Peyer's patch (tissue), 4 donors: ENCODE measurements around the gene MRPS11. TPM values are rescaled to one million over a fixed set of nuclear protein-coding genes. Genes with fewer than 3 reads are reported as not detected.

Source experiments
- DNase-seq, 3 donors: peaks; one replicate each; pipeline ENCODE4 v3.0.0-alpha.2; 2017 to 2019
- H3K27ac ChIP-seq, 4 donors: fragments of 200-600 bp; sonication (generic); one replicate each; pipeline ENCODE4 v1.5.1; 2016 to 2019
- H3K27me3 ChIP-seq, 2 donors: fragments of 200-600 bp; sonication (generic); one replicate each; pipeline ENCODE4 v1.5.1; 2019
- H3K36me3 ChIP-seq, 3 donors: fragments of 200-600 bp; sonication (generic); one replicate each; pipeline ENCODE4 v1.5.1; 2016 to 2019
- H3K4me1 ChIP-seq, 4 donors: fragments of 200-600 bp; sonication (generic); one replicate each; pipeline ENCODE4 v1.5.1; 2016 to 2019
- H3K4me3 ChIP-seq, 4 donors: fragments of 200-600 bp; sonication (generic); 1 replicate in 3 of 4; 2 replicates in 1 of 4; pipeline ENCODE4 v1.5.1; 2016 to 2019; ENCODE audit warnings: mild to moderate bottlenecking in 1 of 4
- H3K9me3 ChIP-seq, 4 donors: fragments of 200-600 bp; sonication (generic); one replicate each; pipeline ENCODE4 v1.5.1; 2016 to 2019; ENCODE audit warnings: mild to moderate bottlenecking in 1 of 4
- POLR2A ChIP-seq, 2 donors: fragments of 450-650 bp; IDR thresholded peaks; one replicate each; pipeline ENCODE4 v1.5.1; 2017; ENCODE audit warnings: antibody characterized with exemption in 2 of 2, mild to moderate bottlenecking in 2 of 2, moderate library complexity in 2 of 2
- total RNA-seq, 4 donors: library from RNA; depleted of rRNA; stranded (reverse); fragments of >200 nt; gene quantifications; one replicate each; pipeline ENCODE4 v1.1.0, GENCODE V29; 2016
- TF ChIP-seq, protein P1 (sequence below), 6 experiments: fragments of 450-650 bp in 4 of 6; fragments of 200-600 bp in 2 of 6; sonication (generic) in 1 of 6; IDR thresholded peaks; one replicate each; pipeline ENCODE4 v1.5.1; 2017 to 2019; ENCODE audit warnings: antibody characterized with exemption in 6 of 6, mild to moderate bottlenecking in 3 of 6, moderate library complexity in 1 of 6

Gene MRPS11
- total RNA-seq, 4 donors from 2014 or later, result 20.7 to 42.9 (median 35.3) TPM

DNA sequence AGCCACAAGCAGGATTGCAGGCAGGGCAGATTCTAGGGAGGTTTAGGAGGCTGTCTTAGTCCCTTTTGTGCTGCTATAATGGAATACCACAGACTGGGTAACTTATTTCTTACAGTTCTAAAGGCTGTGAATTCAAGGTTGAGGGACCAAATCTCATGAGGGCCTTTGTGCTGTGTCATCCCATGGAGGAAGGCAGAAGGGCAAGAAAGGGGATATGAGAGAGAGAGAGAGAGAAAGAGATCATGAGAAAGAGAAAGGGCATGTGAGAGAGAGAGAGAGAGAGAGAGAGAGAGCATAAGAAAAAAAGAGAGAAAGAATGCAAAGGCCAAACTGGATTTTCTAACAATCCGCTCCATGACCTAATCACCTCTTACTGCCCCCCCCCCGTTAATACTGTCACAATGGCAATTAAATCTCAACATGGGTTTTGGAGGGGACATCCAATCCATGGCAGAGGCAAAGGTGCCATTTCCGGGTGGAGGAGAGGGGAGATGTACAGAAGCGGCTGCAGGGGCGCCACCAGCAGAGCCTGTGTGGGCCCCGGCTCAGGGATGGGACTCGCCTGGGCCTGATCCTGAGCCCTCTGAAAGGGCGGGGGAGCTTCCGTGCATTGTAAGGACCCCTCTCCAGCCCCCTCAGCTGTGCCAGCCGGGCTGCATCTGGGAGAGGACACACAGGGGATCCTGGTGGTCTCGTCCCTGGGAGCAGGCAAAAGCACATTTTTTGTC, 20.5 kb downstream of the MRPS11 start:
- no peaks in the 10 kb centered on the region for H3K4me1 ChIP-seq
- H3K27ac ChIP-seq, result no peak overlapping the region
- H3K4me3 ChIP-seq, result no peak overlapping the region
- no peaks in the 10 kb centered on the region for H3K27me3 ChIP-seq
- H3K9me3 ChIP-seq, result no peaks in the 10 kb centered on the region
- no peak for TF ChIP-seq POLR2A (IDR thresholded peaks at IDR 0.05)
- TF ChIP-seq, protein P1, sequence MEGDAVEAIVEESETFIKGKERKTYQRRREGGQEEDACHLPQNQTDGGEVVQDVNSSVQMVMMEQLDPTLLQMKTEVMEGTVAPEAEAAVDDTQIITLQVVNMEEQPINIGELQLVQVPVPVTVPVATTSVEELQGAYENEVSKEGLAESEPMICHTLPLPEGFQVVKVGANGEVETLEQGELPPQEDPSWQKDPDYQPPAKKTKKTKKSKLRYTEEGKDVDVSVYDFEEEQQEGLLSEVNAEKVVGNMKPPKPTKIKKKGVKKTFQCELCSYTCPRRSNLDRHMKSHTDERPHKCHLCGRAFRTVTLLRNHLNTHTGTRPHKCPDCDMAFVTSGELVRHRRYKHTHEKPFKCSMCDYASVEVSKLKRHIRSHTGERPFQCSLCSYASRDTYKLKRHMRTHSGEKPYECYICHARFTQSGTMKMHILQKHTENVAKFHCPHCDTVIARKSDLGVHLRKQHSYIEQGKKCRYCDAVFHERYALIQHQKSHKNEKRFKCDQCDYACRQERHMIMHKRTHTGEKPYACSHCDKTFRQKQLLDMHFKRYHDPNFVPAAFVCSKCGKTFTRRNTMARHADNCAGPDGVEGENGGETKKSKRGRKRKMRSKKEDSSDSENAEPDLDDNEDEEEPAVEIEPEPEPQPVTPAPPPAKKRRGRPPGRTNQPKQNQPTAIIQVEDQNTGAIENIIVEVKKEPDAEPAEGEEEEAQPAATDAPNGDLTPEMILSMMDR (IDR thresholded peaks at IDR 0.05), result no peak
- no peak for DNase-seq
- H3K36me3 ChIP-seq, result no peaks in the 10 kb centered on the region

DNA sequence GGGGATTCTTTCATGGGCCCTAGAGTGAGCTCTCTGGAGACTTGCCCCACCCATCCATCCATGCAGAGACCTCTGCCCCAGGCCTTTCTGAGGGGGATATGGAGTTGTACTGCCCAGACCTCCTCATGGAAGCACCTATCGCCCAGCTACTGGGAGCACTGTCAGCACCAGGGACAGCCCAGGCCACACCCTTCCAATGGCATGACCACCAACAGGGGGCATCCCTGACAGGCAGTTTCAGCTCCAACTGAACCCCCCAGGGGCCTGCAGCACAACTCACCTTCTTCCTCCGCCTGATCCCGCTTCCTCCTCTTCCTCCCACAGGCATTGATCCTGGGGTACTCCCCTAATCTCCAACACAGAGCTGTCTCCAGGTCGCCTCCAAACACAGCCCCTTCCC, 21.8 kb downstream of the MRPS11 start:
- Histone ChIP-seq H3K27me3 (no peaks in the 10 kb centered on the region), H3K4me3 (no peak overlapping the region), H3K27ac (no peak overlapping the region), H3K36me3 (no peaks in the 10 kb centered on the region), H3K9me3 (no peaks in the 10 kb centered on the region), H3K4me1 (no peaks in the 10 kb centered on the region)
- TF ChIP-seq POLR2A (IDR thresholded peaks at IDR 0.05), result no peak
- TF ChIP-seq, protein P1 (IDR thresholded peaks at IDR 0.05), result no peak
- no peak for DNase-seq

GRCh38 chr15:88490036-88490435, 22.5 kb downstream of the MRPS11 start:
- H3K4me3 ChIP-seq, result no peak overlapping the region
- no peak overlapping the region for H3K27ac ChIP-seq
- H3K4me1 ChIP-seq, result no peaks in the 10 kb centered on the region
- no peaks in the 10 kb centered on the region for H3K36me3 ChIP-seq
- no peaks in the 10 kb centered on the region for H3K27me3 ChIP-seq
- H3K9me3 ChIP-seq, result no peaks in the 10 kb centered on the region
- DNase-seq, result no peak
- TF ChIP-seq, protein P1 (IDR thresholded peaks at IDR 0.05), result no peak
- no peak for TF ChIP-seq POLR2A (IDR thresholded peaks at IDR 0.05)

DNA sequence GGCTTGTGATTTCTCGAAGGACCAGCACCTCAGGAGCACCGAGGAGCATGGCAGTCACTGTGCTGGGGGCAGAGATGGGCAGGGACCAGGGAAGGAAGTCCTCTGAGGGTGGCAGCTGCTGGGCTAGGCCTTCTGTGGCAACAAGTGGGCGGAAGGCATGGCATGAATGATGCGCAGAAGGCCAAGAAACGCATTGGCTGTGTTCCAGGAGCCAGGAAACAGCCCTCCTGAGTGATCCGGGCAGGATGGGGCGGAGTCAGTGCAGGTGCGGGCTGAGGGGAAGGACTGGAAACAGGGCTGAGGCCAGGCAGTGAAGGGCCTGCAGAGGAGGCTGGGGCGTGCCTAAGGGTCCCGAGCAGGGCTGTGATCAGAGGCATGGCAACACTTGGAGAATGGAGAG, 23.6 kb downstream of the MRPS11 start:
- DNase-seq, result no peak
- Histone ChIP-seq H3K4me3 (no peak overlapping the region), H3K4me1 (no peaks in the 10 kb centered on the region), H3K27me3 (no peaks in the 10 kb centered on the region), H3K27ac (no peak overlapping the region), H3K9me3 (no peaks in the 10 kb centered on the region), H3K36me3 (no peaks in the 10 kb centered on the region)
- TF ChIP-seq, protein P1 (IDR thresholded peaks at IDR 0.05), result no peak
- no peak for TF ChIP-seq POLR2A (IDR thresholded peaks at IDR 0.05)

- H3K4me1 ChIP-seq, result no peaks in the 10 kb centered on the region
- no peak overlapping the region for H3K27ac ChIP-seq
- H3K9me3 ChIP-seq, result no peaks in the 10 kb centered on the region
- DNase-seq, result no peak
- TF ChIP-seq, protein P1 (IDR thresholded peaks at IDR 0.05), result no peak
- no peak for TF ChIP-seq POLR2A (IDR thresholded peaks at IDR 0.05)
- no peaks in the 10 kb centered on the region for H3K27me3 ChIP-seq
- H3K36me3 ChIP-seq, result no peaks in the 10 kb centered on the region
- H3K4me3 ChIP-seq, result no peak overlapping the region
These were observed 26.3 kb downstream of the MRPS11 start for GRCh38 chr15:88493844-88494243.
